Liver (tissue), 9 donors: ENCODE results near the gene ACVR1C. TPM values are rescaled to one million over a fixed set of nuclear protein-coding genes. Genes with fewer than 3 reads are reported as not detected.

Experiments used
- DNase-seq: peaks from one replicate; pipeline ENCODE4 v3.0.0-alpha.2; 2017; ENCODE audit warnings: low spot score
- H3K27ac ChIP-seq, 2 donors: one replicate each; pipeline ENCODE4 v1.7.0; 2013; ENCODE audit warnings: inconsistent platforms in 2 of 2, low read length in 2 of 2, control low read depth in 1 of 2, low read depth in 1 of 2, mild to moderate bottlenecking in 1 of 2
- H3K27me3 ChIP-seq, 4 donors: one replicate each; pipeline versions ENCODE4 v1.6.1 to v1.7.0; 2013; ENCODE audit warnings: low read length in 3 of 4, inconsistent platforms in 1 of 4, mild to moderate bottlenecking in 1 of 4, moderate library complexity in 1 of 4; ENCODE audit not compliant: control insufficient read depth in 4 of 4, insufficient read depth in 4 of 4
- H3K36me3 ChIP-seq, 4 donors: one replicate each; pipeline versions ENCODE4 v1.6.1 to v1.7.0; 2013; ENCODE audit warnings: low read length in 3 of 4, mild to moderate bottlenecking in 3 of 4, low read depth in 1 of 4, moderate library complexity in 1 of 4; ENCODE audit not compliant: control insufficient read depth in 4 of 4, insufficient read depth in 3 of 4
- H3K4me1 ChIP-seq, 4 donors: one replicate each; pipeline versions ENCODE4 v1.6.1 to v1.7.0; 2013; ENCODE audit warnings: low read length in 3 of 4, mild to moderate bottlenecking in 3 of 4, moderate library complexity in 1 of 4; ENCODE audit not compliant: control insufficient read depth in 4 of 4, insufficient read depth in 4 of 4
- H3K4me3 ChIP-seq, 3 donors: one replicate each; pipeline versions ENCODE4 v1.6.1 to v1.7.0; 2013; ENCODE audit warnings: low read length in 3 of 3, control low read depth in 1 of 3, low read depth in 1 of 3, mild to moderate bottlenecking in 1 of 3
- H3K9ac ChIP-seq, 2 donors: one replicate each; pipeline ENCODE4 v1.7.0; 2013; ENCODE audit warnings: low read length in 2 of 2, mild to moderate bottlenecking in 2 of 2, moderate library complexity in 2 of 2, control low read depth in 1 of 2, low read depth in 1 of 2
- H3K9me3 ChIP-seq, 4 donors: one replicate each; pipeline versions ENCODE4 v1.6.1 to v1.7.0; 2013; ENCODE audit warnings: low read length in 3 of 4; ENCODE audit not compliant: control insufficient read depth in 4 of 4
- EGR1 ChIP-seq, 2 donors: IDR thresholded peaks; 2 replicates each; pipeline ENCODE4 v1.6.1; 2016 to 2018; ENCODE audit warnings: antibody characterized with exemption in 2 of 2, low read depth in 2 of 2
- FOXA1 ChIP-seq: IDR thresholded peaks from 2 replicates; pipeline ENCODE4 v1.6.1; 2016; ENCODE audit warnings: antibody characterized with exemption
- FOXA2 ChIP-seq: IDR thresholded peaks from 2 replicates; pipeline ENCODE4 v1.6.1; 2016; ENCODE audit warnings: antibody characterized with exemption
- GABPA ChIP-seq, 2 donors: IDR thresholded peaks in 1 of 2; conservative IDR thresholded peaks in 1 of 2; 2 replicates each; pipeline ENCODE4 v1.6.1; 2016; ENCODE audit warnings: antibody characterized with exemption in 2 of 2, mild to moderate bottlenecking in 1 of 2, moderate library complexity in 1 of 2
- HNF4A ChIP-seq, 2 donors: conservative IDR thresholded peaks; 2 replicates each; pipeline ENCODE4 v1.6.1; 2016; ENCODE audit warnings: antibody characterized with exemption in 2 of 2, mild to moderate bottlenecking in 2 of 2
- HNF4G ChIP-seq: IDR thresholded peaks from 2 replicates; pipeline ENCODE4 v1.6.1; 2016; ENCODE audit warnings: antibody characterized with exemption
- JUND ChIP-seq, 2 donors: IDR thresholded peaks; 2 replicates each; pipeline ENCODE4 v1.6.1; 2016; ENCODE audit warnings: antibody characterized with exemption in 2 of 2
- NR2F2 ChIP-seq: IDR thresholded peaks from 2 replicates; pipeline ENCODE4 v1.6.1; 2016; ENCODE audit warnings: antibody characterized with exemption
- RAD21 ChIP-seq, 2 donors: IDR thresholded peaks; 2 replicates each; pipeline ENCODE4 v1.6.1; 2016; ENCODE audit warnings: antibody characterized with exemption in 2 of 2, mild to moderate bottlenecking in 2 of 2
- RXRA ChIP-seq, 2 donors: IDR thresholded peaks; 2 replicates each; pipeline ENCODE4 v1.6.1; 2017 to 2018; ENCODE audit warnings: antibody characterized with exemption in 2 of 2, mild to moderate bottlenecking in 1 of 2
- SP1 ChIP-seq: IDR thresholded peaks from 2 replicates; pipeline ENCODE4 v1.6.1; 2018; ENCODE audit warnings: antibody characterized with exemption, mild to moderate bottlenecking
- TAF1 ChIP-seq: conservative IDR thresholded peaks from 2 replicates; pipeline ENCODE4 v1.6.1; 2016; ENCODE audit warnings: antibody characterized with exemption, mild to moderate bottlenecking
- YY1 ChIP-seq: IDR thresholded peaks from 2 replicates; pipeline ENCODE4 v1.6.1; 2016; ENCODE audit warnings: antibody characterized with exemption, mild to moderate bottlenecking
- WGBS: extraction: QIAGEN DNeasy Blood & Tissue Kit; methylation state at CpG from one replicate; pipeline ENCODE4 v1.1.7; 2013; 5-methylcytosine and 5-hydroxymethylcytosine counted together
- polyA plus RNA-seq, 2 donors: library from polyadenylated mRNA; stranded (reverse) in 1 of 2; unstranded in 1 of 2; fragments of 200-250 nt in 1 of 2; fragments of >200 nt in 1 of 2; fragmentation: Nextera tagmentation in 1 of 2; extraction: Ambion mirVana in 1 of 2; gene quantifications; one replicate each; pipeline versions ENCODE4 v1.2.1 to v1.2.3, GENCODE V29; 2013 to 2015
- total RNA-seq, 2 donors: library from RNA; depleted of rRNA; stranded (reverse); fragments of >200 nt; gene quantifications; one replicate each; pipeline ENCODE4 v1.2.3, GENCODE V29; 2014
- TF ChIP-seq, protein P1 (sequence below): fragments of 150-350 bp; IDR thresholded peaks from 2 replicates; pipeline ENCODE4 v1.5.1; 2017; ENCODE audit warnings: improper control_type of control experiment, low read depth, low read length; ENCODE audit not compliant: missing input control
- TF ChIP-seq, protein P2 (sequence below): IDR thresholded peaks from 2 replicates; pipeline ENCODE4 v1.6.1; 2016; ENCODE audit warnings: antibody characterized with exemption
- TF ChIP-seq, protein P3 (sequence below): IDR thresholded peaks from 2 replicates; pipeline ENCODE4 v1.6.1; 2016; ENCODE audit warnings: antibody characterized with exemption
- donor health status: healthy.
- donor health status: healthy.
- donor health status: healthy.
- donor health status: healthy.
- donor health status: healthy.

Gene ACVR1C
- total and polyA plus RNA-seq, 4 donors: 0.19 to 2.5 (median 0.73) TPM

DNA sequence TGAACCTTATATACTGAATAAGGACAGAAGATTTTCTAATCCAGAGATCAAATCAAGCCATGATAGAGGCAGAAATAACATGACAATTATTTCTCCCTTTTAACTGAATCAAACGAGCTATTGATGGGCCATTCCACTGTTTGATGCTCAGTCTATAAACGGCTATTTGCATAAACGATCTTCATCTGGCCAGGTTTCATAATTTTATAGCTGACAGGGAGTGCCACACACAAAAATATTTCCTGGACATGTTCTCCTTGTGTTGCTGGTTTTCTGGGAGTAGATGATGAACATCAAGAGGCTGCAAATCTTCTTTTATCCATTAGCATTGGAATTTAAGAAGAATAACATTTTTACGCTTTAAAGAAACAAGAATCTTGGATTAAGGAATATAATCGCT, 63.1 kb downstream of the ACVR1C start:
- 89% methylated on average over 5 of the region's 5 CpGs for WGBS
- DNase-seq: no peak
- no peak overlapping the region for H3K27ac ChIP-seq
- no peaks in the 10 kb centered on the region for H3K27me3 ChIP-seq
- no peaks in the 10 kb centered on the region for H3K36me3 ChIP-seq
- H3K9me3 ChIP-seq: no peaks in the 10 kb centered on the region
- H3K4me1 ChIP-seq: no peaks in the 10 kb centered on the region
- no peak overlapping the region for H3K4me3 ChIP-seq
- no peak overlapping the region for H3K9ac ChIP-seq
- TF ChIP-seq FOXA1: no peak
- TF ChIP-seq, protein P1, sequence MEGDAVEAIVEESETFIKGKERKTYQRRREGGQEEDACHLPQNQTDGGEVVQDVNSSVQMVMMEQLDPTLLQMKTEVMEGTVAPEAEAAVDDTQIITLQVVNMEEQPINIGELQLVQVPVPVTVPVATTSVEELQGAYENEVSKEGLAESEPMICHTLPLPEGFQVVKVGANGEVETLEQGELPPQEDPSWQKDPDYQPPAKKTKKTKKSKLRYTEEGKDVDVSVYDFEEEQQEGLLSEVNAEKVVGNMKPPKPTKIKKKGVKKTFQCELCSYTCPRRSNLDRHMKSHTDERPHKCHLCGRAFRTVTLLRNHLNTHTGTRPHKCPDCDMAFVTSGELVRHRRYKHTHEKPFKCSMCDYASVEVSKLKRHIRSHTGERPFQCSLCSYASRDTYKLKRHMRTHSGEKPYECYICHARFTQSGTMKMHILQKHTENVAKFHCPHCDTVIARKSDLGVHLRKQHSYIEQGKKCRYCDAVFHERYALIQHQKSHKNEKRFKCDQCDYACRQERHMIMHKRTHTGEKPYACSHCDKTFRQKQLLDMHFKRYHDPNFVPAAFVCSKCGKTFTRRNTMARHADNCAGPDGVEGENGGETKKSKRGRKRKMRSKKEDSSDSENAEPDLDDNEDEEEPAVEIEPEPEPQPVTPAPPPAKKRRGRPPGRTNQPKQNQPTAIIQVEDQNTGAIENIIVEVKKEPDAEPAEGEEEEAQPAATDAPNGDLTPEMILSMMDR: no peak
- TF ChIP-seq HNF4A (conservative IDR thresholded peaks at IDR 0.05): no peak
- TF ChIP-seq, protein P2, sequence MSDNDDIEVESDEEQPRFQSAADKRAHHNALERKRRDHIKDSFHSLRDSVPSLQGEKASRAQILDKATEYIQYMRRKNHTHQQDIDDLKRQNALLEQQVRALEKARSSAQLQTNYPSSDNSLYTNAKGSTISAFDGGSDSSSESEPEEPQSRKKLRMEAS: no peak
- TF ChIP-seq RAD21 (IDR thresholded peaks at IDR 0.05): no peak
- TF ChIP-seq, protein P3, sequence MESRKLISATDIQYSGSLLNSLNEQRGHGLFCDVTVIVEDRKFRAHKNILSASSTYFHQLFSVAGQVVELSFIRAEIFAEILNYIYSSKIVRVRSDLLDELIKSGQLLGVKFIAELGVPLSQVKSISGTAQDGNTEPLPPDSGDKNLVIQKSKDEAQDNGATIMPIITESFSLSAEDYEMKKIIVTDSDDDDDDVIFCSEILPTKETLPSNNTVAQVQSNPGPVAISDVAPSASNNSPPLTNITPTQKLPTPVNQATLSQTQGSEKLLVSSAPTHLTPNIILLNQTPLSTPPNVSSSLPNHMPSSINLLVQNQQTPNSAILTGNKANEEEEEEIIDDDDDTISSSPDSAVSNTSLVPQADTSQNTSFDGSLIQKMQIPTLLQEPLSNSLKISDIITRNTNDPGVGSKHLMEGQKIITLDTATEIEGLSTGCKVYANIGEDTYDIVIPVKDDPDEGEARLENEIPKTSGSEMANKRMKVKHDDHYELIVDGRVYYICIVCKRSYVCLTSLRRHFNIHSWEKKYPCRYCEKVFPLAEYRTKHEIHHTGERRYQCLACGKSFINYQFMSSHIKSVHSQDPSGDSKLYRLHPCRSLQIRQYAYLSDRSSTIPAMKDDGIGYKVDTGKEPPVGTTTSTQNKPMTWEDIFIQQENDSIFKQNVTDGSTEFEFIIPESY: no peak
- TF ChIP-seq EGR1 (IDR thresholded peaks at IDR 0.05; ENCODE audit: low read depth in 2 of 2): no peak
- TF ChIP-seq RXRA (IDR thresholded peaks at IDR 0.05): no peak
- no peak for TF ChIP-seq HNF4G
- TF ChIP-seq NR2F2: no peak

DNA sequence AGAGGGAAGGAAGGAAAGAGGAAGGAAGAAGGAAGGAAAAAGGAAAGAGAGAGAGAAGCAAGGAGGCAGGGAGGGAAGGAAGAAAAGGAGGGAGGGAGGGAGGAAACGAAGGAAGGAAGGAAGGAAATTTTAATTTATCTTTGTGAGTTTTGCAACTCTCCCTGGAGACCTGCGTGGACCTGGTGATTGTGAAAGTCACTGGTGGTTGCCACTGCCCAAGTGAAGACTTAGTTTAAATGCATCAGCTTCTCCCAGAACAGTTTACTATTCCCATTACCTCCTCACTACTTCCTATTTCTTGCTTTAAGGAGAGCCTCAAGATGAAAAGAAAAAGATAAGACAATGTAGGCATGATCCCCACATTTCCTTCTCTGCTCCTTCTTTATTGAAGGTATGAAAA, 68.8 kb downstream of the ACVR1C start:
- Histone ChIP-seq H3K9me3 (no peaks in the 10 kb centered on the region), H3K4me3 (no peak overlapping the region), H3K36me3 (no peaks in the 10 kb centered on the region), H3K4me1 (no peaks in the 10 kb centered on the region), H3K27me3 (no peaks in the 10 kb centered on the region), H3K27ac (no peak overlapping the region), H3K9ac (no peak overlapping the region)
- no peak for DNase-seq
- no peak for TF ChIP-seq FOXA2
- TF ChIP-seq GABPA (IDR thresholded peaks at IDR 0.05 in 1 of 2, conservative IDR thresholded peaks at IDR 0.05 in 1 of 2): no peak
- TF ChIP-seq, protein P2: no peak
- no peak for TF ChIP-seq YY1
- TF ChIP-seq TAF1: no peak
- TF ChIP-seq FOXA1: no peak
- WGBS: 61% methylated on average over 2 of the region's 2 CpGs

DNA sequence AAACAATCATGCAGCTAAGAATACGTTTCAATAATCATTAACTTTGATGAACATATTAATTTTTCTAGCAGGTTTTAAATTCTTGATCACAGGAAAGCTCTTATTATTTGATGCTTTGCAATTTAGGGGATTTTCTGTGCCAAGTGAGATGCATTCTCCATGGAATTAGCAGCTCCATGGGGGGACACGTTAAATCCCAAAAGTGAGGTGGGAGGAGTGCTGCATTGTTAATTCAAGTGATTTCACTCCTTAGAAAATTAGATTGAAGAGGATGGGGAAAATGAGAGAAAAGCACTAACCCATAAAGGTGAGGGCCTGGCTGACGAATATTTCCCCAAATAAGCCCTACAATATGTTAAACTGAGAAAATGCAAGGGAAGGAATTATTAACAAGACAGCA, 69.2 kb downstream of the ACVR1C start:
- no peak overlapping the region for H3K4me3 ChIP-seq
- DNase-seq: no peak
- no peaks in the 10 kb centered on the region for H3K27me3 ChIP-seq
- H3K9ac ChIP-seq: no peak overlapping the region
- H3K9me3 ChIP-seq: no peaks in the 10 kb centered on the region
- H3K36me3 ChIP-seq: no peaks in the 10 kb centered on the region
- H3K27ac ChIP-seq: no peak overlapping the region
- WGBS: 60% methylated on average over 3 of the region's 3 CpGs
- no peaks in the 10 kb centered on the region for H3K4me1 ChIP-seq
- TF ChIP-seq SP1: no peak
- TF ChIP-seq FOXA1: no peak
- no peak for TF ChIP-seq RAD21 (IDR thresholded peaks at IDR 0.05)
- TF ChIP-seq FOXA2: no peak
- TF ChIP-seq, protein P1: no peak
- no peak for TF ChIP-seq TAF1
- TF ChIP-seq JUND (IDR thresholded peaks at IDR 0.05): no peak
- TF ChIP-seq RXRA (IDR thresholded peaks at IDR 0.05): no peak
- no peak for TF ChIP-seq EGR1 (IDR thresholded peaks at IDR 0.05; ENCODE audit: low read depth in 2 of 2)
- TF ChIP-seq GABPA (IDR thresholded peaks at IDR 0.05 in 1 of 2, conservative IDR thresholded peaks at IDR 0.05 in 1 of 2): no peak
- no peak for TF ChIP-seq HNF4A (conservative IDR thresholded peaks at IDR 0.05)
